Lower lobe of right lung (tissue), 2 donors: ENCODE measurements around the gene SSU72. TPM values are rescaled to one million over a fixed set of nuclear protein-coding genes. Genes with fewer than 3 reads are reported as not detected.

Source experiments
- ATAC-seq, 2 donors: fragments of 200-7000 bp; cut with Tn5 transposase; one replicate each; pipeline ENCODE4 v1.9.1; 2020 to 2022; ENCODE audit warnings: mild to moderate bottlenecking in 2 of 2, moderate library complexity in 2 of 2
- DNase-seq: peaks from one replicate; pipeline ENCODE4 v3.0.0-alpha.2; 2020
- H3K27ac ChIP-seq: fragments of 200-600 bp; one replicate; pipeline ENCODE4 v1.8.0; 2022
- H3K27me3 ChIP-seq: fragments of 200-600 bp; one replicate; pipeline ENCODE4 v1.8.0; 2022; ENCODE audit warnings: low read depth
- H3K36me3 ChIP-seq: fragments of 200-600 bp; one replicate; pipeline ENCODE4 v1.8.0; 2022; ENCODE audit warnings: mild to moderate bottlenecking
- H3K4me1 ChIP-seq: fragments of 200-600 bp; one replicate; pipeline ENCODE4 v1.8.0; 2022
- H3K4me3 ChIP-seq: fragments of 200-600 bp; one replicate; pipeline ENCODE4 v1.8.0; 2022; ENCODE audit warnings: mild to moderate bottlenecking
- H3K9me3 ChIP-seq: fragments of 200-600 bp; one replicate; pipeline ENCODE4 v1.8.0; 2022
- CTCF ChIP-seq: fragments of 200-600 bp; IDR thresholded peaks from one replicate; pipeline ENCODE4 v1.8.0; 2022; ENCODE audit warnings: antibody characterized with exemption, mild to moderate bottlenecking
- intact Hi-C: fragments of 100-400 bp; cut with DNase I; formaldehyde crosslinking; loops from one replicate; pipeline ENCODE4 v1.11.0; 2022
- total RNA-seq: library from RNA; stranded (reverse); fragmentation: NEBNext Ultra II Directional; extraction: Animal tissue kit (Norgen Biotek cat#: 25700); gene quantifications from one replicate; pipeline ENCODE4 v1.2.1, GENCODE V29; 2021
- donor health status: DM: no; HTN: yes; CAD: no; lungs with severe emphysema.

SSU72 gene
- total RNA-seq, 1 donor from 2014 or later = 123 TPM

DNA sequence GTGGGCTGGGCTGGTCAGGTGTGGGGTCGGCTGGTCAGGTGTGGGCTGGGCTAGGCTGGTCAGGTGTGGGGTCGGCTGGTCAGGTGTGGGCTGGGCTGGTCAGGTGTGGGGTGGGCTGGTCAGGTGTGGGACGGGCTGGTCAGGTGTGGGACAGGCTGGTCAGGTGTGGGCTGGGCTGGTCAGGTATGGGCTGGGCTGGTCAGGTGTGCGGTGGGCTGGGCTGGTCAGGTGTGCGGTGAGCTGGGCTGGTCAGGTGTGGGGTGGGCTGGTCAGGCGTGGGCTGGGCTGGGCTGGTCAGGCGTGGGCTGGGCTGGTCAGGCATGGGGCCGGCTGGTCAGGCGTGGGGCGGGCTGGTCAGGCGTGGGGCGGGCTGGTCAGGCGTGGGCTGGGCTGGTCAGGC is 31.6 kb upstream of the SSU72 start:
- no peaks in the 10 kb centered on the region for H3K27me3 ChIP-seq
- DNase-seq (no peak), ATAC-seq (no peak)
- TF ChIP-seq CTCF = no peak
- no peak overlapping the region for H3K27ac ChIP-seq
- peaks cover 16% of the 10 kb centered on the region for H3K4me1 ChIP-seq
- no peaks in the 10 kb centered on the region for H3K36me3 ChIP-seq
- intact Hi-C loops = no loop called here
- H3K4me3 ChIP-seq = no peak overlapping the region
- H3K9me3 ChIP-seq = no peaks in the 10 kb centered on the region

GRCh38 chr1:1605724-1606123 is 31.1 kb upstream of the SSU72 start:
- TF ChIP-seq CTCF = no peak
- Histone ChIP-seq H3K36me3 (no peaks in the 10 kb centered on the region), H3K4me3 (no peak overlapping the region), H3K27me3 (no peaks in the 10 kb centered on the region), H3K4me1 (peaks cover 13% of the 10 kb centered on the region), H3K9me3 (no peaks in the 10 kb centered on the region), H3K27ac (no peak overlapping the region)
- ATAC-seq = no peak
- DNase-seq = no peak
- intact Hi-C loops = no loop called here

DNA sequence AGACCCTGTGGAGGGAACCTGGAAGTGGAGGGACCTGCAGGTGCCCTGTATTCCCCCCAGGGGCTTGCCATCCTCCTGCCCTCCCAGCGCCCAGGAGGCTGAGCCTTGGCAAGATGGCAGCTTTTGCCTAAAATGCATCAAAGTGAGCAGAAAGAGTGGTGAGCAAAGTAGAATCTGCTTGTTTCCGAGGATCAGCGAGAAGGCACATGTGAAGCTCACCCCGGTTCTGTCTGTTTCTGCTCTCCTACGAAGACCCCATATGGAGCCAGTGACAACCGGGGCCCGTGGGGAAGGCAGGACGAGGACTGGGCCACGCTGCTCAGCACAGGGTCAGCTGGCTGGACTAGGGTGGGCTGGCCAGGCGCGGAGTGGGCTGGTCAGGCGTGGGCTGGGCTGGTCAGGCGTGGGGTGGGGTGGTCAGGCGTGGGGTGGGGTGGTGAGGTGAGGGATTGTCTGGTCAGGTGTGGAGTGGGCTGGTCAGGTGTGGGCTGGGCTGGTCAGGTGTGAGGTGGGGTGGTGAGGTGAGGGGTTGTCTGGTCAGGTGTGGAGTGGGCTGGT is 30.4 kb upstream of the SSU72 start:
- TF ChIP-seq CTCF = no peak
- no peaks in the 10 kb centered on the region for H3K36me3 ChIP-seq
- DNase-seq (no peak), ATAC-seq (no peak)
- no peak overlapping the region for H3K4me3 ChIP-seq
- H3K27me3 ChIP-seq = peaks cover 4% of the 10 kb centered on the region
- H3K9me3 ChIP-seq = no peaks in the 10 kb centered on the region
- H3K27ac ChIP-seq = no peak overlapping the region
- intact Hi-C loops = no loop called here
- H3K4me1 ChIP-seq = peaks cover 14% of the 10 kb centered on the region

DNA sequence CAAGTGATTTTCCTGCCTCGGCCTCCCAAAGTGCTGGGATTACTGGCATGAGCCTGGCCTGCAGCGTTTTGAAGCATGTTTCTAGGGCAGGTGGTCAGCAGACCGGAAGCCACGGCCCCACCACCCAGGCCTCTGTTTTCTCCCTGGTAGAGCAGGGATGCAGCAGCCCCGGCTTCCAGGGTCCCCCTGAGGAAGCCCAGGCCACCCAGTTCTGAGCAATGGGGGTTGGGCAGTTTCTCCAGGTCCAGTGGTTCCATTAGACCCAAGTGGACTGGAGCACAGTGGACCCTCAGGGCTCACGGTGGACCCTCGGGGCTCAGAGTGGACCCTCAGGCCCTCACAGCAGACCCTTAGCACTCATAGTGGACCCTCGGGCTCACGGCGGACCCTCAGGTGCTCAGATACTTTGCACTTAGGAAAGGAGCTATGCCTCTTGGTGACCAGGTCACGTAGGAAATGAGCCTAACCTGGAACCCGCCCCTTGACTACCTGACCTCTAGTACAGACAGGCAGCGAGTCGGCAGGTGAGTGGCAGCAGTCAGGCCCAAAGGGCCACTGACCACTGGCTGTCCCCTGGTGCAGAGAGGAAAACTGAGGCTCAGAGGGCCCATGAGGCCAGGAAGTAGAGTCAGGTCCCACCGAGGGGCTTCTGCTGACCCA is 29.8 kb upstream of the SSU72 start:
- Histone ChIP-seq H3K27me3 (peaks cover 5% of the 10 kb centered on the region), H3K4me3 (no peak overlapping the region), H3K9me3 (no peaks in the 10 kb centered on the region), H3K27ac (no peak overlapping the region), H3K36me3 (no peaks in the 10 kb centered on the region), H3K4me1 (peaks cover 9% of the 10 kb centered on the region)
- no peak for TF ChIP-seq CTCF
- intact Hi-C loops = no loop called here
- DNase-seq (no peak), ATAC-seq (no peak)

- ATAC-seq = no peak
- Histone ChIP-seq H3K36me3 (no peaks in the 10 kb centered on the region), H3K27me3 (peaks cover 9% of the 10 kb centered on the region), H3K4me3 (no peak overlapping the region), H3K9me3 (no peaks in the 10 kb centered on the region), H3K27ac (no peak overlapping the region), H3K4me1 (peaks cover 14% of the 10 kb centered on the region)
- no peak for DNase-seq
- intact Hi-C loops = no loop called here
- TF ChIP-seq CTCF = no peak
These were observed 29.2 kb upstream of the SSU72 start for GRCh38 chr1:1603671-1604373.
